HEK293 (cell line): ENCODE results near the gene RBM27.

Experiments
- CTCF ChIA-PET: fragments of 350-600 bp; formaldehyde crosslinking; extraction: SDS; loops from one replicate; lab custom pipeline; 2021; ENCODE audit warnings: antibody characterized with exemption; lab: Yijun Ruan, JAX
- POLR2A ChIA-PET: fragments of 300-600 bp; formaldehyde crosslinking; extraction: SDS; loops from one replicate; lab custom pipeline; 2020; ENCODE audit warnings: antibody characterized with exemption, inconsistent platforms; lab: Yijun Ruan, JAX
- H3K27ac ChIP-seq: fragments of 200-500 bp; sonication (Bioruptor generic); 2 replicates; pipeline ENCODE4 v1.5.1; 2014; ENCODE audit warnings: low read depth, low read length, control low read depth, inconsistent platforms; ENCODE audit errors: extremely low read depth
- H3K36me3 ChIP-seq, 2 experiments: fragments of 200-500 bp in 1 of 2; sonication (Bioruptor generic) in 1 of 2; 1 replicate in 1 of 2; 2 replicates in 1 of 2; pipeline ENCODE4 v1.5.1; 2014 to 2017; ENCODE audit warnings: inconsistent platforms in 2 of 2, low read length in 2 of 2; ENCODE audit not compliant: control insufficient read depth in 2 of 2, insufficient read depth in 1 of 2
- H3K4me1 ChIP-seq: fragments of 200-500 bp; sonication (Bioruptor generic); 2 replicates; pipeline ENCODE4 v1.5.1; 2014; ENCODE audit warnings: mild to moderate bottlenecking, low read length, inconsistent platforms; ENCODE audit not compliant: control insufficient read depth, insufficient read depth
- H3K4me3 ChIP-seq: 2 replicates; pipeline ENCODE4 v1.5.1; 2011; ENCODE audit warnings: low read depth, mild to moderate bottlenecking, control low read depth, low read length, moderate library complexity
- H3K9me3 ChIP-seq: fragments of 200-500 bp; sonication (Bioruptor generic); 2 replicates; pipeline ENCODE4 v1.5.1; 2014; ENCODE audit warnings: low read depth, low read length, inconsistent platforms; ENCODE audit not compliant: control insufficient read depth, insufficient read depth
- FEZF1 ChIP-seq: fragments of 450-650 bp; formaldehyde crosslinking; IDR thresholded peaks from 2 replicates; pipeline ENCODE4 v1.5.1; 2016; ENCODE audit warnings: missing biosample characterization, missing genetic modification characterization
- GFI1B ChIP-seq: fragments of 450-650 bp; formaldehyde crosslinking; IDR thresholded peaks from 2 replicates; pipeline ENCODE4 v1.5.1; 2016; ENCODE audit warnings: missing biosample characterization, missing genetic modification characterization
- HOXA7 ChIP-seq: sonication (generic); formaldehyde crosslinking; IDR thresholded peaks from 2 replicates; pipeline ENCODE4 v1.8.1; 2022; ENCODE audit warnings: missing genetic modification reagents, borderline replicate concordance
- KLF10 ChIP-seq: fragments of 450-650 bp; IDR thresholded peaks from 2 replicates; pipeline ENCODE4 v1.5.1; 2018; ENCODE audit warnings: missing biosample characterization, mild to moderate bottlenecking, missing genetic modification characterization
- MZF1 ChIP-seq: fragments of 450-650 bp; formaldehyde crosslinking; IDR thresholded peaks from 2 replicates; pipeline ENCODE4 v1.5.1; 2017; ENCODE audit warnings: missing biosample characterization, missing genetic modification characterization, borderline replicate concordance
- OSR2 ChIP-seq: fragments of 450-650 bp; formaldehyde crosslinking; IDR thresholded peaks from 2 replicates; pipeline ENCODE4 v1.5.1; 2016; ENCODE audit warnings: missing biosample characterization, missing genetic modification characterization
- REPIN1 ChIP-seq: fragments of 450-650 bp; formaldehyde crosslinking; IDR thresholded peaks from 2 replicates; pipeline ENCODE4 v1.5.1; 2017; ENCODE audit warnings: missing biosample characterization, missing genetic modification characterization, low read depth
- YY2 ChIP-seq: fragments of 450-650 bp; formaldehyde crosslinking; IDR thresholded peaks from 2 replicates; pipeline ENCODE4 v1.5.1; 2016; ENCODE audit warnings: missing biosample characterization, missing genetic modification characterization
- ZBTB1 ChIP-seq: fragments of 450-650 bp; formaldehyde crosslinking; IDR thresholded peaks from 2 replicates; pipeline ENCODE4 v1.5.1; 2016; ENCODE audit warnings: missing biosample characterization, missing genetic modification characterization
- ZBTB26 ChIP-seq: fragments of 450-650 bp; formaldehyde crosslinking; optimal IDR thresholded peaks from 2 replicates; pipeline ENCODE3; 2016; ENCODE audit warnings: missing biosample characterization, mild to moderate bottlenecking, missing genetic modification characterization
- ZBTB8A ChIP-seq: fragments of 450-650 bp; formaldehyde crosslinking; IDR thresholded peaks from 2 replicates; pipeline ENCODE4 v1.5.1; 2016; ENCODE audit warnings: missing biosample characterization, missing genetic modification characterization
- ZNF140 ChIP-seq: fragments of 450-650 bp; formaldehyde crosslinking; IDR thresholded peaks from 2 replicates; pipeline ENCODE4 v1.5.1; 2016; ENCODE audit warnings: missing biosample characterization, missing genetic modification characterization
- ZNF292 ChIP-seq: fragments of 450-650 bp; formaldehyde crosslinking; IDR thresholded peaks from 2 replicates; pipeline ENCODE4 v1.5.1; 2016; ENCODE audit warnings: low read depth, missing biosample characterization, missing genetic modification characterization, borderline replicate concordance
- ZNF362 ChIP-seq: fragments of 450-650 bp; formaldehyde crosslinking; IDR thresholded peaks from 2 replicates; pipeline ENCODE4 v1.5.1; 2016; ENCODE audit warnings: missing biosample characterization, missing genetic modification characterization
- ZNF404 ChIP-seq: fragments of 450-650 bp; formaldehyde crosslinking; IDR thresholded peaks from 2 replicates; pipeline ENCODE4 v1.5.1; 2017; ENCODE audit warnings: missing biosample characterization, missing genetic modification characterization
- ZNF558 ChIP-seq: fragments of 450-650 bp; formaldehyde crosslinking; IDR thresholded peaks from 2 replicates; pipeline ENCODE4 v1.5.1; 2016; ENCODE audit warnings: missing biosample characterization, missing genetic modification characterization
- ZNF660 ChIP-seq: fragments of 450-650 bp; IDR thresholded peaks from 2 replicates; pipeline ENCODE4 v1.5.1; 2018; ENCODE audit warnings: missing biosample characterization, mild to moderate bottlenecking, missing genetic modification characterization
- ZNF704 ChIP-seq: fragments of 450-650 bp; formaldehyde crosslinking; IDR thresholded peaks from 2 replicates; pipeline ENCODE4 v1.5.1; 2016; ENCODE audit warnings: missing biosample characterization, missing genetic modification characterization
- ZNF747 ChIP-seq: fragments of 450-650 bp; formaldehyde crosslinking; IDR thresholded peaks from 2 replicates; pipeline ENCODE4 v1.5.1; 2016; ENCODE audit warnings: missing biosample characterization, missing genetic modification characterization
- ZNF830 ChIP-seq: fragments of 450-650 bp; IDR thresholded peaks from 2 replicates; pipeline ENCODE4 v1.5.0; 2018; ENCODE audit warnings: missing biosample characterization, missing genetic modification characterization, low read depth, mild to moderate bottlenecking, moderate library complexity
- ZSCAN30 ChIP-seq: fragments of 450-650 bp; IDR thresholded peaks from 2 replicates; pipeline ENCODE4 v1.5.1; 2018; ENCODE audit warnings: missing biosample characterization, mild to moderate bottlenecking, missing genetic modification characterization, moderate library complexity

RBM27 gene

GRCh38 chr5:146158255-146158654, 45.1 kb upstream of the RBM27 start:
- no peaks in the 10 kb centered on the region for H3K9me3 ChIP-seq
- peaks cover 86 to 89% of the 10 kb centered on the region in 2 experiments for H3K36me3 ChIP-seq
- ChIA-PET POLR2A (no interaction called here), CTCF (no interaction called here)
- H3K4me3 ChIP-seq: no peak overlapping the region
- TF ChIP-seq ZBTB26 (tag by site-specific recombination) (no peak), REPIN1 (no peak), ZNF704 (tag by site-specific recombination) (no peak), ZNF660 (tag by site-specific recombination) (no peak), ZBTB1 (tag by site-specific recombination) (no peak), ZNF140 (no peak), ZNF362 (tag by site-specific recombination) (no peak), ZNF747 (no peak), ZNF404 (tag by site-specific recombination) (no peak), ZSCAN30 (tag by site-specific recombination) (no peak), FEZF1 (tag by site-specific recombination) (no peak), ZBTB8A (tag by site-specific recombination) (no peak), ZNF292 (tag by site-specific recombination) (no peak), GFI1B (no peak), KLF10 (tag by site-specific recombination) (no peak)
- TF ChIP-seq, all 188 proteins: peak for 0
- Histone ChIP-seq H3K4me1 (no peaks in the 10 kb centered on the region), H3K27ac (no peak overlapping the region)

GRCh38 chr5:146164382-146164781, 39.0 kb upstream of the RBM27 start:
- POLR2A ChIA-PET: no interaction called here
- H3K4me1 ChIP-seq: no peaks in the 10 kb centered on the region
- H3K36me3 ChIP-seq: peaks cover 85 to 92% of the 10 kb centered on the region in 2 experiments
- H3K9me3 ChIP-seq: no peaks in the 10 kb centered on the region
- no peak overlapping the region for H3K27ac ChIP-seq
- CTCF ChIA-PET: no interaction called here
- TF ChIP-seq OSR2 (tag by site-specific recombination): no peak
- no peak for TF ChIP-seq MZF1
- no peak for TF ChIP-seq YY2 (tag by site-specific recombination)
- TF ChIP-seq ZNF558 (tag by site-specific recombination): no peak
- TF ChIP-seq HOXA7 (CRISPR knock-in tag): no peak
- H3K4me3 ChIP-seq: no peak overlapping the region

- peaks cover 85 to 93% of the 10 kb centered on the region in 2 experiments for H3K36me3 ChIP-seq
- H3K4me1 ChIP-seq: no peaks in the 10 kb centered on the region
- TF ChIP-seq ZNF140 (no peak), ZNF830 (tag by site-specific recombination) (no peak)
- H3K4me3 ChIP-seq: no peak overlapping the region
- ChIA-PET CTCF (interaction anchor here (0.6 kb wide), 1 partner anchor 11 kb away, joined by 3 read pairs; no protein-coding TSS in a partner anchor), POLR2A (interaction anchor here (1.2 kb wide), 1 partner anchor 256 kb away, joined by 3 read pairs; no protein-coding TSS in a partner anchor)
- no peaks in the 10 kb centered on the region for H3K9me3 ChIP-seq
- H3K27ac ChIP-seq: no peak overlapping the region
Observed at GRCh38 chr5:146165460-146165859, 37.9 kb upstream of the RBM27 start.
